ENCODE data around the gene NUDT16L1. TPM values are rescaled to one million over a fixed set of nuclear protein-coding genes. Genes with fewer than 3 reads are reported as not detected.

Gene NUDT16L1
- total and polyA plus RNA-seq, 2 donors = 17.0 to 38.4 TPM

GRCh38 chr16:4674926-4675530, 18.3 kb upstream of the NUDT16L1 start:
- no peaks in the 10 kb centered on the region for H3K4me1 ChIP-seq (ENCODE audit: insufficient read depth)
- no peaks in the 10 kb centered on the region for H3K36me3 ChIP-seq (ENCODE audit: insufficient read depth)
- H3K4me3 ChIP-seq (ENCODE audit: low read depth, low read length) = no peak overlapping the region
- no peak overlapping the region for H3K27ac ChIP-seq (ENCODE audit: low read depth)
- DNase-seq (ENCODE audit: extremely low spot score) = no peak
- WGBS = 96% methylated on average over 9 of the region's 9 CpGs

DNA sequence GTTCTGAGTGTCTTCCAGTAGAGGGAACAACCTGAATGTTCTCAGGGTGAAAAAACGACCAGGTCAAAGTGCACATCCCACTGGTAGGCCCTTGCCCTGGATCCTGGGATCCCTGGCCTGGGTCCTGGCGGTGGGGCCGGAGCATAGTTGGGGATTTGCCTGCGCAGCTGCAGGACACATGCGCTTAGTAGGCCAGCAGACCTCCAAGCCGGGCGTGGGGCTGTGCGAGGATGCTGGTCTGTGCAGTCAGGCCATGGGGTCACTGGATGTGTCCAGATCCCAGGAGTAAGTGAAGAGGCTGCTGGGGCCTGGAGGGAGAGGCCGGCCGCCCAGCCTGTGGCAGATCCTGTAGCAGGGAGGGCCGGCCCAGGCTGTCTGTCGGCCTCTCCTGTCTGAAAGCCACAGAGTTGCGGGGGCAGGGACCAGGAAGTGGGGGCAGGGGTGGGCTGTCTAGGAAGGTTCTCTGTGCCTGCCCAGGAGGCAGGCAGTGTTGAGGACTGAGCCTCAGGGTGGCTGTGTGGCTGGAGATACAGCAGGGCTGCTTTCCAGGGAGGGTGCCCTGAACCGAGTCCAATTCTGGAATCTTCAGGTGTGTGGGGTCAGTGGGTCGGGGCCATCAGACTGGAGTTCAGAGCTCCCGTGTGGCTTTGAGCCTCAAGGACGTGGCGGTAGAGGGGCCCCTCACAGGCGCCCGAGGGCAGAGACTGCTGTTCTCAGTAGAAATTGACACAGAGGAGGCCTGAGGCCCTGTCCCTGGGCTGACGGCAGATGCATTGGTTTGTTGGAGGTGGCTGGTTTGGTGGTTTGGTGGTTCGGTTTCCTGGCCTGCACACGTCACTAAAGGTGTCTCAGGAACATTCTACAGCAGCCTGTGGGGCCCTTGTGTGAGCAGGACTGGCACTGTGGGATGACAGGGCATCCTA, 17.2 kb upstream of the NUDT16L1 start:
- Histone ChIP-seq H3K36me3 (ENCODE audit: insufficient read depth) (no peaks in the 10 kb centered on the region), H3K4me3 (ENCODE audit: low read depth, low read length) (no peak overlapping the region), H3K27ac (ENCODE audit: low read depth) (no peak overlapping the region), H3K4me1 (ENCODE audit: insufficient read depth) (no peaks in the 10 kb centered on the region)
- no peak for DNase-seq (ENCODE audit: extremely low spot score)
- 80% methylated on average over 23 of the region's 23 CpGs for WGBS

DNA sequence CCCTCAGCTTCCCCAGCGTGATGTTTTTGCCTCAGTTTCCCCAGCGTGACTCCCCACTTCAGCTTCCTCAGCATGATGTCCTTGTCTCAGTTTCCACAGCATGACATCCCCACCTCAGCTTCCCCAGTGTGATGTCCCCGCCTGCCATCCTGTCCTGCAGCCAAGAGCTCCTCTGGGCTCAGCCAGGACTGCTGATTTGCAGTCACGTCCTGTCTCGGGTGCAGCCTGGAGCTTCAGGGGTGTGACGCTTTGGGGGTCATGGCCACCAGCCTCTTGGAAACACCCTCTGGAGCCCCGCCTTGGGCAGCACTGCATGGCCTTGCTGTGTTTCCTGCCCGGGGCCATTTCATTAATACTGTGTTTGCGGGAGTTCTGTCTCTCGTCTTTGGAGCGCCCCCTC, 16.5 kb upstream of the NUDT16L1 start:
- Histone ChIP-seq H3K4me3 (ENCODE audit: low read depth, low read length) (no peak overlapping the region), H3K27ac (ENCODE audit: low read depth) (no peak overlapping the region), H3K4me1 (ENCODE audit: insufficient read depth) (no peaks in the 10 kb centered on the region), H3K36me3 (ENCODE audit: insufficient read depth) (no peaks in the 10 kb centered on the region)
- 77% methylated on average over 11 of the region's 11 CpGs for WGBS
- DNase-seq (ENCODE audit: extremely low spot score) = no peak

- Histone ChIP-seq H3K4me1 (ENCODE audit: insufficient read depth) (no peaks in the 10 kb centered on the region), H3K36me3 (ENCODE audit: insufficient read depth) (no peaks in the 10 kb centered on the region), H3K27ac (ENCODE audit: low read depth) (no peak overlapping the region), H3K4me3 (ENCODE audit: low read depth, low read length) (no peak overlapping the region)
- 89% methylated on average over 17 of the region's 17 CpGs for WGBS
- DNase-seq (ENCODE audit: extremely low spot score) = no peak
Observed at GRCh38 chr16:4677390-4677789, 16.0 kb upstream of the NUDT16L1 start.

DNA sequence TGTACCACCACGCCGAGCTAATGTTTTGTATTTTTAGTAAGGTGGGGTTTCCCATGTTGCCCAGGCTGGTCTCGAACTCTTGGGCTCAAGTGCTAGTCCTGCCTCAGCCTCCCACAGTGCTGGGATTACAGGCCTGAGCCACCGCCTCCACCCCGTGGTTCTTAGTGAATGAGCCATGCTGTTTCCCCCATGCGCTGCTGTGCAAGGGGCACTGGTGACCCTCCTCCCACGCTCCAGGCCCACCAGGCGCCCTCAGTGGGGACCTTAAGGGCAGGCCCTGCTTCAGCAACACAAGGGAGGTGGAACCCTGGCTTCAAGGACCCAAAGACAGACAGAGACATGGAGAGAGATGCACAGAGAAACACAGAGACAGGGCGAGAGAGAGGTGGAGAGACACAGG, 15.4 kb upstream of the NUDT16L1 start:
- H3K36me3 ChIP-seq (ENCODE audit: insufficient read depth) = peaks cover 5% of the 10 kb centered on the region
- H3K4me3 ChIP-seq (ENCODE audit: low read depth, low read length) = no peak overlapping the region
- H3K27ac ChIP-seq (ENCODE audit: low read depth) = no peak overlapping the region
- no peaks in the 10 kb centered on the region for H3K4me1 ChIP-seq (ENCODE audit: insufficient read depth)
- no peak for DNase-seq (ENCODE audit: extremely low spot score)
- 94% methylated on average over 9 of the region's 9 CpGs for WGBS

GRCh38 chr16:4678596-4678995, 14.8 kb upstream of the NUDT16L1 start:
- Histone ChIP-seq H3K36me3 (ENCODE audit: insufficient read depth) (peaks cover 5% of the 10 kb centered on the region), H3K4me1 (ENCODE audit: insufficient read depth) (no peaks in the 10 kb centered on the region), H3K27ac (ENCODE audit: low read depth) (no peak overlapping the region), H3K4me3 (ENCODE audit: low read depth, low read length) (no peak overlapping the region)
- DNase-seq (ENCODE audit: extremely low spot score) = no peak
- 89% methylated on average over 6 of the region's 6 CpGs for WGBS

GRCh38 chr16:4679156-4679849, 14.1 kb upstream of the NUDT16L1 start:
- WGBS = 63% methylated on average over 20 of the region's 20 CpGs
- H3K4me1 ChIP-seq (ENCODE audit: insufficient read depth) = no peaks in the 10 kb centered on the region
- no peak for DNase-seq (ENCODE audit: extremely low spot score)
- H3K36me3 ChIP-seq (ENCODE audit: insufficient read depth) = peaks cover 5% of the 10 kb centered on the region
- H3K27ac ChIP-seq (ENCODE audit: low read depth) = peak overlapping the region; percentile 79
- no peak overlapping the region for H3K4me3 ChIP-seq (ENCODE audit: low read depth, low read length)

DNA sequence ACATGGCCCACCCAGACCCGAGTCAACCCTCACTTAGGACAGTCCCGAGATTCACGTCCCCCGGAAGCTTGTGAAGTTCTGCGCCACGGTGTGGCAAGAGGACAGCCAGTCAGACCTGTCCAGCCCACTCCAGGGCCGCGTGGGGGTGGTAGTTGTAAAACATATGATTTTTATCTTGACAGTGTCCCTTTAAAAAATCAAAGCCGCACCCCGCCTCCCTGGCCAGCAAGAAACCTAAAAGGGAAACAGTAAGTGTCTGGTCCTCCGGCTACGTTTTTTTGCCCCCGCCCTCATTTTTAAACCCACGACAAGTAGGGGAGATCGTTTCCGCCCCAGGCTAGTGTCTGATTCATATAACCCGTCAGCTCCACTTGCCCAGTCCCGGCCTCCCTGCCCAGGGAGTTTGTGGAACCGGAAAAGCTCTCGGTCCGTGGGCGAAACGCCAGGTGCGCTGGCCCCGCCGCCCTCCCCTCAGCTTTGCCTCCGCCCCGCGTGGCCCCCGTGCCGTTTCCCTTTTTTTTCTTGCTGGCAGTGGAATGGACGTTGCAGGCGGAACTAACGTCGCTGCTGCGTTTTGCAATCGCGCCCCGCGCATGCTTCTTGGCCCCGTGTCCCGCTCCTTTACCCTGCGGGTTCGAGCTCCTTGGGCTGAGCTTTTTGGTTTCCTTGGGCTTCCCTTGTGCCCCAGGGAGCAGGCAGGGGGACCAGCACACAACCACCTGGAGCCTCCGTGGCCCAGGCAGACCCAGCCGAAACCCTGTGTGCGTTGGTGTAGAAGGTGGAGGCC, 13.3 kb upstream of the NUDT16L1 start:
- peak; percentile 47 for DNase-seq (ENCODE audit: extremely low spot score)
- H3K4me1 ChIP-seq (ENCODE audit: insufficient read depth) = no peaks in the 10 kb centered on the region
- H3K36me3 ChIP-seq (ENCODE audit: insufficient read depth) = peaks cover 5% of the 10 kb centered on the region
- H3K27ac ChIP-seq (ENCODE audit: low read depth) = peak overlapping the region; percentile 79
- WGBS = 65% methylated on average over 47 of the region's 47 CpGs
- peak overlapping the region; percentile 22 for H3K4me3 ChIP-seq (ENCODE audit: low read depth, low read length)

DNA sequence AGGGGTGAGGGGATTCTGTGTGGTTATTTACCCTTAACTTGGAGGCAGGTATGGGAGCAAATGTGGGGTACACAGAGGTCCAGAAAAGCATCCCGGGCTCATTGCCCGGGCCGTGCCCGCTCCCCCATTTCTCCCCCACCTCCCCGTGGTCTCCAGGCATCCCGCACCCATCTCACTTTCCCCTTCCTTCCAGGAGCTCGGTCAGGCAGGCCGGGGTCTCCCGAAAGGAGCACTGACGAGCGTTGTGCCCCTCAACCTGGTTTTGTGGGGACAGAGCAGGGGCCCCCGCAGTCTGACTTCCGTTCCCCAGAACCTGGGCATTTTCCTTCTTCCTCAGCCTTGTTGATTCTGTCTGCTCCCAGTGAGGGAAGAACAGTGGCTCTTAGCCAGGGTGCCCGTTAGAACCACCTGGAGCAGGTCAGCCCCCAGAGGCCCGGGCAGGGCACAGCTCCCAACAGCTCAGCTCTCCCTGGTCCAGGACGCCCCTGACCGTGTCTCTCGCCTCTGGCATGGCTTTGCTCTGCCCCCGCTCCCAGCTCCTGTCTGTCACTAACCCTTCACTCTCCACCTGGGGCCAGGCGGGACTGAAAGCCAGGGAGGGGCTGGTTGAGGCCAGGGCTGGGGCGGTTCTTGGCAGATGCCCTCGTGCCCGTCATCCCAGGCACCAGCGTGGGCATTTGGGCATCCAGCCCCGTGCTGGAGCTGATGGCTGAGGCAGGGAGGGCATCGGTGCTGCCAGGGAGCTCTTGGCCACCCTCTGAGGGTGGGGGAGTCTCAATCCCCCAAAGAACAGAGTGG, 12.5 kb upstream of the NUDT16L1 start:
- peak overlapping the region; percentile 22 for H3K4me3 ChIP-seq (ENCODE audit: low read depth, low read length)
- DNase-seq (ENCODE audit: extremely low spot score) = no peak
- 87% methylated on average over 26 of the region's 26 CpGs for WGBS
- H3K4me1 ChIP-seq (ENCODE audit: insufficient read depth) = no peaks in the 10 kb centered on the region
- peak overlapping the region; percentile 79 for H3K27ac ChIP-seq (ENCODE audit: low read depth)
- H3K36me3 ChIP-seq (ENCODE audit: insufficient read depth) = peaks cover 5% of the 10 kb centered on the region

- H3K27ac ChIP-seq (ENCODE audit: low read depth) = no peak overlapping the region
- H3K4me1 ChIP-seq (ENCODE audit: insufficient read depth) = no peaks in the 10 kb centered on the region
- H3K36me3 ChIP-seq (ENCODE audit: insufficient read depth) = peaks cover 5% of the 10 kb centered on the region
- no peak overlapping the region for H3K4me3 ChIP-seq (ENCODE audit: low read depth, low read length)
- 92% methylated on average over 39 of the region's 39 CpGs for WGBS
- DNase-seq (ENCODE audit: extremely low spot score) = no peak
Observed at GRCh38 chr16:4681471-4682083, 11.8 kb upstream of the NUDT16L1 start.

- H3K4me3 ChIP-seq (ENCODE audit: low read depth, low read length) = no peak overlapping the region
- H3K4me1 ChIP-seq (ENCODE audit: insufficient read depth) = no peaks in the 10 kb centered on the region
- 86% methylated on average over 26 of the region's 26 CpGs for WGBS
- H3K36me3 ChIP-seq (ENCODE audit: insufficient read depth) = peaks cover 5% of the 10 kb centered on the region
- no peak for DNase-seq (ENCODE audit: extremely low spot score)
- no peak overlapping the region for H3K27ac ChIP-seq (ENCODE audit: low read depth)
Observed at GRCh38 chr16:4682084-4682591, 11.2 kb upstream of the NUDT16L1 start.

DNA sequence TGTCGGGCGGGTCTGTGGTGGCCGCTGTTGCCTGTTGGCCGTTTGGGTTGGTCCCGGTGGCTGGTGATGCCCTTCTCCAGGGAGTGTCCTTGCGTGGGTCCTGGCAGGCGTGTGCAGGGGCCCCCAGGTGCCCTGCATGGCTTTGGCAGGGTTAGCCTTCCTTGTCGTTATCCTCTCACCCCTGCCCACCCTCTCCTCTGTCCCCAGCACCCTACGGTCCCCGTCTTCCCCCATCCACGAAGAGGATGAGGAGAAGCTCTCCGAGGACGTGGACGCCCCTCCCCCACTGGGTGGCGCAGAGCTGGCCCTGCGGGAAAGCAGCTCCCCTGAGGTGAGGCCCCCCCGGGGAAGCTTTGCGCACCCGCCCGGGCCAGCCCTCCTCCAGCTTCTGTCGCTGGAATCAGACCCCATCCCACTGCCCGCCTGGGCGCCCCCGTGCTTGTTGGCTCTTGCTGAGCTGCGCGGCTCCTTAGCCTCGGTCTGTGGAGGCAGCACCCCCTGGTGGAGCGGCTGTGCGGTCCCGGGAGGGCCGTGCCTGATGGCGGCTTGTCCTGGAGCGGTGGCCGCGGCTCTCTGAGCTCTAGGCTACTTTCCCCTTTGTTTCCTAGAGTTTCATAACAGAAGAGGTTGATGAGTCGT, 10.6 kb upstream of the NUDT16L1 start:
- H3K4me1 ChIP-seq (ENCODE audit: insufficient read depth) = no peaks in the 10 kb centered on the region
- 69% methylated on average over 36 of the region's 36 CpGs for WGBS
- no peak for DNase-seq (ENCODE audit: extremely low spot score)
- no peak overlapping the region for H3K4me3 ChIP-seq (ENCODE audit: low read depth, low read length)
- H3K27ac ChIP-seq (ENCODE audit: low read depth) = no peak overlapping the region
- peaks cover 5% of the 10 kb centered on the region for H3K36me3 ChIP-seq (ENCODE audit: insufficient read depth)
